ENCODE data around the gene EIF3L. TPM values are rescaled to one million over a fixed set of nuclear protein-coding genes. Genes with fewer than 3 reads are reported as not detected.

The EIF3L gene
- total and polyA plus RNA-seq, 9 of the 15 experiments (the other 6 are each of a cell fraction or from before 2014, with no cell fraction given): 257 to 699 (median 368) TPM

DNA sequence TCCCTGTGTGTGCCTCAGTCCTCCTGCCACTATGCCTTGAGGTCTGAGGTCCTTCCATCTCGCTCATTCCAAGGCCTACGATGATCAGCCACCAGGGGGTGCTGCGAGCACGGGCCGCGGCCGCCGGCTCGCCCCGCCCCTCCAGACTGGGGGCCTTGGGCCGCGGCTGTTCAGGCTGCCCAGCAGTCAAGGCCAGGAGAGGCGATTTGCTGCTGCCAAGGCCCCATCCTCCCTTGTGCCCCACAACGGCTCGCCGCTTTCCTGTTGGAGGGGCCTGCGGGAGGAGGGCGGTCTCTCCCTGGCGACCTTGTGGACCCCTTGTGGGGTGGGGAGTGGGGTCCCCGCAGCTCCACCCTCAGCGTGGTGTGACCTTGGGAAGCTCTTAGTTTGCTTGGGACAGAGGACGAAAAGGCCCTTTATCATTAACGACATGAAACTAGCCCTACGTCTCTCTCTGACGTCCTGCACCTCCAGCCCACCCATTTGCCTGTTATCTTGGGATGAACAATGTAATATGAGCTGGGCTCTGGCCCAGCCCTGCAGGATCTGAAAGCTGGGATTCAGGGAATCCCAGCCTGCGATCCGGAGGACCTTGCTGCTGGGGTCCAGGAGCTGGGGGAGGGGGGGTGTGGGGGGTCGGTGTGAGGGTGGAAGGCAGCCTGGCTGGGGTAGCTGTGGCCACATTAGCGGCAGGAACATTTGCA is 31.4 kb upstream of the EIF3L start (continued):
- TF ChIP-seq CCNT2 (IDR thresholded peaks at IDR 0.05; ENCODE audit: borderline replicate concordance, extremely low read depth, insufficient read length, low read depth, low read length): peak; percentile 56
- TF ChIP-seq KHSRP (IDR thresholded peaks at IDR 0.05): no peak
- TF ChIP-seq MXI1 (IDR thresholded peaks at IDR 0.05; ENCODE audit: low read depth, low read length): no peak
- no peak; the same call in 1 of the 2 replicates for TF ChIP-seq NFIC (IDR thresholded peaks at IDR 0.05)
- no peak for TF ChIP-seq ZNF586 (CRISPR knock-in tag; conservative IDR thresholded peaks at IDR 0.05)
- TF ChIP-seq NFE2L1 (tag; IDR thresholded peaks at IDR 0.05; ENCODE audit: borderline replicate concordance, low read depth): no peak
- no peak for TF ChIP-seq HDAC3 (IDR thresholded peaks at IDR 0.05; ENCODE audit: borderline replicate concordance, partially characterized antibody)
- peak; percentile 46; the same call in 1 of the 2 replicates for TF ChIP-seq STAG1 (CRISPR knock-in tag; IDR thresholded peaks at IDR 0.05; ENCODE audit: borderline replicate concordance)
- TF ChIP-seq CBX5 (IDR thresholded peaks at IDR 0.05; ENCODE audit: borderline replicate concordance, low read depth): no peak
- TF ChIP-seq MEF2D (tag; conservative IDR thresholded peaks at IDR 0.05; ENCODE audit: low read depth): no peak
- TF ChIP-seq, protein P1, sequence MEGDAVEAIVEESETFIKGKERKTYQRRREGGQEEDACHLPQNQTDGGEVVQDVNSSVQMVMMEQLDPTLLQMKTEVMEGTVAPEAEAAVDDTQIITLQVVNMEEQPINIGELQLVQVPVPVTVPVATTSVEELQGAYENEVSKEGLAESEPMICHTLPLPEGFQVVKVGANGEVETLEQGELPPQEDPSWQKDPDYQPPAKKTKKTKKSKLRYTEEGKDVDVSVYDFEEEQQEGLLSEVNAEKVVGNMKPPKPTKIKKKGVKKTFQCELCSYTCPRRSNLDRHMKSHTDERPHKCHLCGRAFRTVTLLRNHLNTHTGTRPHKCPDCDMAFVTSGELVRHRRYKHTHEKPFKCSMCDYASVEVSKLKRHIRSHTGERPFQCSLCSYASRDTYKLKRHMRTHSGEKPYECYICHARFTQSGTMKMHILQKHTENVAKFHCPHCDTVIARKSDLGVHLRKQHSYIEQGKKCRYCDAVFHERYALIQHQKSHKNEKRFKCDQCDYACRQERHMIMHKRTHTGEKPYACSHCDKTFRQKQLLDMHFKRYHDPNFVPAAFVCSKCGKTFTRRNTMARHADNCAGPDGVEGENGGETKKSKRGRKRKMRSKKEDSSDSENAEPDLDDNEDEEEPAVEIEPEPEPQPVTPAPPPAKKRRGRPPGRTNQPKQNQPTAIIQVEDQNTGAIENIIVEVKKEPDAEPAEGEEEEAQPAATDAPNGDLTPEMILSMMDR (IDR thresholded peaks at IDR 0.05 in 2 of 3, conservative IDR thresholded peaks at IDR 0.05 in 1 of 3; ENCODE audit: insufficient read depth in 2 of 3, low read depth in 1 of 3, low read length in 3 of 3): peak; percentile 88 to 91 (median 88)
- TF ChIP-seq KAT7 (CRISPR knock-in tag; IDR thresholded peaks at IDR 0.05; ENCODE audit: borderline replicate concordance): no peak
- TF ChIP-seq TGIF2 (CRISPR knock-in tag; IDR thresholded peaks at IDR 0.05): no peak
- TF ChIP-seq ZEB2 (IDR thresholded peaks at IDR 0.05): no peak
- TF ChIP-seq MYNN (IDR thresholded peaks at IDR 0.05): peak; percentile 43; the same call in 1 of the 2 replicates
- TF ChIP-seq MYNN (CRISPR knock-in tag; IDR thresholded peaks at IDR 0.05): no peak
- peak; percentile 53 for TF ChIP-seq POLR2G (IDR thresholded peaks at IDR 0.05; ENCODE audit: low read depth, low read length)
- no peak for TF ChIP-seq ZNF551 (CRISPR knock-in tag; IDR thresholded peaks at IDR 0.05)
- no peak for TF ChIP-seq MAFK (IDR thresholded peaks at IDR 0.05; ENCODE audit: low read length)
- TF ChIP-seq CHD2 (IDR thresholded peaks at IDR 0.05; ENCODE audit: low read depth, low read length): no peak
- TF ChIP-seq PHB (CRISPR knock-in tag; IDR thresholded peaks at IDR 0.05): no peak
- peak; percentile 61; the same call in 1 of the 2 replicates for TF ChIP-seq CTBP1 (IDR thresholded peaks at IDR 0.05; ENCODE audit: borderline replicate concordance)
- TF ChIP-seq SMARCC2 (IDR thresholded peaks at IDR 0.05; ENCODE audit: low read depth): no peak
- no peak for TF ChIP-seq ZC3H8 (IDR thresholded peaks at IDR 0.05)
- TF ChIP-seq MTA3 (IDR thresholded peaks at IDR 0.05; ENCODE audit: borderline replicate concordance): peak; percentile 49; the same call in 1 of the 2 replicates
- TF ChIP-seq, protein P2, sequence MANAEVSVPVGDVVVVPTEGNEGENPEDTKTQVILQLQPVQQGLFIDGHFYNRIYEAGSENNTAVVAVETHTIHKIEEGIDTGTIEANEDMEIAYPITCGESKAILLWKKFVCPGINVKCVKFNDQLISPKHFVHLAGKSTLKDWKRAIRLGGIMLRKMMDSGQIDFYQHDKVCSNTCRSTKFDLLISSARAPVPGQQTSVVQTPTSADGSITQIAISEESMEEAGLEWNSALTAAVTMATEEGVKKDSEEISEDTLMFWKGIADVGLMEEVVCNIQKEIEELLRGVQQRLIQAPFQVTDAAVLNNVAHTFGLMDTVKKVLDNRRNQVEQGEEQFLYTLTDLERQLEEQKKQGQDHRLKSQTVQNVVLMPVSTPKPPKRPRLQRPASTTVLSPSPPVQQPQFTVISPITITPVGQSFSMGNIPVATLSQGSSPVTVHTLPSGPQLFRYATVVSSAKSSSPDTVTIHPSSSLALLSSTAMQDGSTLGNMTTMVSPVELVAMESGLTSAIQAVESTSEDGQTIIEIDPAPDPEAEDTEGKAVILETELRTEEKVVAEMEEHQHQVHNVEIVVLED (CRISPR knock-in tag; IDR thresholded peaks at IDR 0.05): no peak
- TF ChIP-seq CREB1 (IDR thresholded peaks at IDR 0.05): no peak
- TF ChIP-seq CREB1 (CRISPR knock-in tag; IDR thresholded peaks at IDR 0.05): peak; percentile 55; the same call in 1 of the 2 replicates

All from K562 (cell line).